DMS153 treated with DMSO at 0.1 percent for 48 hours (cell line): ENCODE data around the gene SNTA1.
"Not testable (repeated sequence)": the region's sequence is repeated elsewhere in the genome, so short reads cannot be mapped to it uniquely, and the experiment has no call there.

ENCODE experiments used
- DNase-seq: peaks from one replicate; lab custom pipeline; 2025; ENCODE audit not compliant: unreplicated experiment; lab: John Stamatoyannopoulos, UW

Gene SNTA1

DNA sequence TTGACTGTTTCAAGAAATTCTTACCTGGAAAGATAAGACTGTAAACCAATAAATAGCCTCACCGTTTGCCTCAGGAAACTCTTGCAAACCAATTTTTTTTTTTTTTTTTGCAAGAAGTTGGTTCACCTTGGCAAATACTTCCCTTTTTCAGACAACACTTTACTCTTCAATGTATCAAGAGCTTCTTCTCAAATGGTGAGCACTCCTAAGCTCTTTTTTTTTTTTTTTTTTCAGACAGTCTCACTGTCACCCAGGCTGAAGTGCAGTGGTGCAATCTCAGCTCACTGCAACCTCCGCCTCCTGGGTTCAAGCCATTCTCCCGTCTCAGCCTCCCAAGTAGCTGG is 22.7 kb upstream of the SNTA1 start:
- DNase-seq: no peak

DNA sequence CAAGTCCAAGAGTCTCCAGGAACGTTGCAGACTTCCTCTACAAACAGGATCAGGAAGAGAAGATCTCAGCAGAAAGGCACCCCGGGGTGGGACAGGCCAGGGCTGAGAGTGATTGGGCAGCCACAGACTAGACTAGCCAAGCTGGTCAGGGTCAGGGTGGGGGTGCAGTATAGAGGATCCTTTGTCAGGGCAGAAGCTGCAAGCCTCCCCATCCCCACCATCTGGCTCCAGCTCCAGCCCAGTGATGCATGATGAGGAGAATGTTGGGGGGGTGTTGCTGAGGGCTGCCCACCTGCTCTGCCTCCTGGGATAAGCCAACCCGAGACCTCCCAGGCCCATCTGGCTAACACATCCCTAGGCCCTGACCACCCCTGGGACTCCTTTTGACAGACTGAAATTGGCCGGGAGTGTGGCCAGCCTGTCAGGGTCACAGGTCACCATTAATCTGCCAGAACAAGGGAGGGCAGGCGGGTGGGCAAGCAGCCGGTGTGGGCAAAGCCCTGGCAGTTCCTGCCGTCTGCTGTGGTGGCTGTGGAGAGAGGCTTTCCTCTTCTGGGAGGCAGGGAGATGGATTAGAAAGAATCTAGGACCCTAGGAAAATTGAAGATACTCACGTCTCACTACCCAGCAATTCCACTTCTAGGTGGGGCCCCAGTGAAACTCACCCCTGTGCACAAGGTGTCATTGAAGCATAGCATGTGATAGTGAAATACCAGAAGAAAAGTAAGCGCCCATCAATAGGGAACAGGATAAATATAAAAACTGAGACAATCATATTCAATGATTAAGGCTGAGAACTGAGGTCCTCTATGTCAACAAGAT is 22.1 kb upstream of the SNTA1 start:
- DNase-seq: no peak

DNA sequence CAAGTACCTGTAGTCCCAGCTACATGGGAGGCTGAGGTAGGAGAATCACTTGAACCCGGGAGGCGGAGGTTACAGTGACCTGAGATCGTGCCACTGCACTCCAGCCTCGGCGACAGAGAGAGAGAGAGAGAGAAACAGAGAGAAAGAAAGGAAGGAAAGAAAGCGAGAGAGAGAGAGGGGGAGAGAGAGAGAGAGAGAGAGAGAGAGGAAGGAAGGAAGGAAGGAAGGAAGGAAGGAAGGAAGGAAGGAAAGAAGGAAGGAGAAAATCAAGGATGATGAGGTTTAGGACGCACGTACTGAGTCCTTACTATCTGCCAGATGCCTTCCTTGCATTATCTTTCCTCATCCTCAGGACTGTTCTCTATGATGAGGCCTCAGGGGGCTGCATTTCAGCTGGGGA is 21.2 kb upstream of the SNTA1 start:
- DNase-seq: not testable (repeated sequence)

DNA sequence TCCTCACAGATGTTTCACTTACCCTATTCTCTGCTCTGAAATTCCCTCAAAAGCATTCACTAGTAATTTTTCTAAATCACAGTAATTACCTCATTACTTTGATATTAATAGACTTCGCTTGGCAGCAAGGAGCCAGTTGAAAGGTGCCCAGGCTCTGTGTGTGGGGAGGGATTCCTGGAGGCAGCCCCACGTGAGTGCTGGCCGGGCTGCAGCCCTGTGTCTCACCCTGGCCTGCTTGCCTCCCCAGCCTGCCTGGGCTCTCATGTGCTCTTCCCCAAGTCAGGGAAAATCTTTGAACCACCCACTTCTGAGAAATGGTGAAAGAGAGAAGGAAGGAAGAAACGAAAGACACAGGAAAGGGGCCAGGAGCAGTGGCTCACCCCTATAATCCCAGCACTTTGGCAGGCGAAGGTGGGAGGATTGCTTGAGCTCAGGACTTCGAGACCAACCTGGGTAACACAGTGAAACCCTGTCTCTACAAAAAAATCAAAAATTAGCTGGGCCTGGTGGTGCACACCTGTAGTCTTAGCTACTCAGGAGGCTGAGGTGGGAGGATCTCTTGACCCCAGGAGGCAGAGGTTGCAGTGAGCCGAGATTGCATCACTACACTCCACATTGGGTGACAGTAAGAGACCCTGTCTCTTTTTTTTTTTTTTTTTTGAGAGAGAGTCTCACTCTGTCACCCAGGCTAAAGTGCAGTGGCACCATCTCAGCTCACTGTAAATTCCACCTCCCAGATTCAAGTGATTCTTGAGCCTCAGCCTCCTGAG is 20.0 kb upstream of the SNTA1 start:
- DNase-seq: no peak

- no peak for DNase-seq
These were observed 17.1 kb upstream of the SNTA1 start for GRCh38 chr20:33460711-33461110.

- no peak for DNase-seq
These were observed 16.0 kb upstream of the SNTA1 start for GRCh38 chr20:33459599-33459998.

DNA sequence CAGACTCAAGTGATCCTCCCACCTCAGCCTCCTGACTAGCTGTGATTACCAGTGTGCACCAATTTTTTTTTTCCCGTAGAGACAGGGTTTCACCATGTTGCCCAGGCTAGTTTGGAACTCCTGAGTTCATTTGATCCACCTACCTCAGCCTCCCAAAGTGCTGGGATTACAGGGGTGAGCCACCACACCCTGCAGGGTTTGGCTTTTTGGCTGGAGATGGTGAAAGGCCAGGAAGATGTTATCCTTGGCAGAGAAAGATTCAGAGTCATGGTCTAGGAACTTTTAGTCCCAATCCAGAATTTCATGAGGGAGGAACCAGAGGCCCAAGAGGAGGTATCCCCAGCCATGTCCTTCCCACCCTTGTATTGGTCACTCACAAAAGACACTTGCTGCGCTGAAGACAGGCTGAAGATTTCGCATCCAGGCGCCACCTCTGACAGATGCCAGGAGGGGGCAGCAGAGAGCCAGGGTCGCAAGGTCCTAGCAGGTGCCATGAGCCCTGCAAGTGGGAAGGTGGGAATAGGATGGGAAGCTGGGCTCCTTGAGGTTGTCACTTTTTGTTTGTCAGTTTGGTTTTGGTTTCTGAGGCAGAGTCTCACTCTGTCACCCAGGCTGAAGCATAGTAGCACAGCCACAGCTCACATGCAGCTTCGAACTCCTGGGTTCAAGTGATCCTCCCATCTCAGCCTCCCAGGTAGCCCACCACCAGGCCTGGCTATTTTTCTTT is 13.5 kb upstream of the SNTA1 start:
- DNase-seq: peak; percentile 81

GRCh38 chr20:33450867-33451266 is 7.3 kb upstream of the SNTA1 start:
- no peak for DNase-seq

- no peak for DNase-seq
These were observed 2.5 kb upstream of the SNTA1 start for GRCh38 chr20:33445881-33446625.

DNA sequence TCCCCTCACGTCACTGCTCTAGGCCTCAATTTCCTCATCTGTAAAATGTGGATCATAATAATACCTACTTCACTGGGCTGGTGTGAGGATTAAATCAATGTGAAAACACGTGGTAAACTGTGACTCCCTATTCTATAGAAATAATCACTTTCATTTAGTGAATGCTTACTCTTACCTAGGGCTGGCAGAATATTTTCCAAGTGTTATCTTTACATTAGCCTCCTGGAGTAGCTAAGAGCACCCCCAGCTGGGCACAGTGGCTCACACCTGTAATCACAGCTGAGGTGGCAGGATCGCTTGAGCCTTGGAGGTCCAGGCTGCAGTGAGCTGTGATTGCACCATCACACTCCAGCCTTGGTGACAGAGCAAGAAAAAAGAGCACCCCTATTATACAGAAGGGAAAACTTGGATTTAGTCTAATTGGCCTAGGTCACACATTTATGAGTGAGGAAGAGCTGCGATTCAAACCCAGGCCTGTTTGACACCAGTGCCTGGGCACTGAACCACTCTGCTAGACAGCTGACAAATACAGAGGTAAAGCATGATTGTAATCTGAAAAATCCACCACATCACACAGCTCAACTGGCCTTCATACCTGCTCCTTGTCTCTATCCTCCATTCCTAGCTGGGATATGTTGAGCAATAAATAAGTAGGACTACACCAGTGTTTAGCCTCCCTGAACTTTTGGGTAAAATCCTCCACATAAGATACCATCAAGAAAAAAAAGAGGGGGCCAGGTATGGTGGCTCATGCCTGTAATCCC is 1.4 kb upstream of the SNTA1 start:
- DNase-seq: no peak

GRCh38 chr20:33443006-33443511 is 504 bp downstream of the SNTA1 start:
- DNase-seq: no peak

GRCh38 chr20:33442136-33443005 is 1.2 kb downstream of the SNTA1 start:
- no peak for DNase-seq

DNA sequence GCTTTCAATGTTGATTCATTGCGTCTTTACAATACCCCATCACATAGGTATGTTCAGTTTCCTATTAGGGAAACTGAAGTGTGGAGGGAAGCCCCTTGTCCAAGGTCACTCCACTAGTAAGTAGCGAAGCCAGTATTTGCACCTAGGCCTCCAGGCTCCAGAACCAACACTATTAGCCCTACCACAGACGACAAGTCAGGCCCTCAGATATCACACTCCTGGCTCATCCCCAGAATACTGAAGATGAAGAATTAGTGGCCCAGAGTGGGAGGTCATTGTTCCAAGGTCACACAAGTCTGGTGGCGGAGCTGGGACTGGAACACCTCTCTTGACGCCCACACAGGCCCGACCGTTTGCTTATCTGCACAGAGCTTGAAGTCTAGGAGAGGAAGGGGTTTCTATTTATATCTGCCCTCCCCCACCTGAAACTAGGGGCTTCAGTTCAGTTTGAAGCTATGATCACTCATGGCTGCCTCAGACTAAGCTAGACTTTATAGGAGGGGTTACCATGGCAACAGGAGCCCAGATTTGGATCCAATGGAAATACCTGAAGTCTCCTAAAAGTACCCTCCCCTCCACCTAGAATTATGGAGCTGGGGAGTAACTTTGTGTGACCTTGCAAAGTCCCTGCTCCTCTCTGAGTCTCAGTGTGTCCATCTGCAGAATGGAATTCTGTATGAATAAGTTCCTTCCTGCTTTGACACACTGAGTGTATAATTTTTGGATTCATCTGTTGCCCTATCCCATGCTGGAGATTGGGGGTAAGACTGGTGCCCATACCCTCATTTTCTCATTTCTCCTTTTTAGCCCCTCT is 2.2 kb downstream of the SNTA1 start:
- DNase-seq: no peak

DNA sequence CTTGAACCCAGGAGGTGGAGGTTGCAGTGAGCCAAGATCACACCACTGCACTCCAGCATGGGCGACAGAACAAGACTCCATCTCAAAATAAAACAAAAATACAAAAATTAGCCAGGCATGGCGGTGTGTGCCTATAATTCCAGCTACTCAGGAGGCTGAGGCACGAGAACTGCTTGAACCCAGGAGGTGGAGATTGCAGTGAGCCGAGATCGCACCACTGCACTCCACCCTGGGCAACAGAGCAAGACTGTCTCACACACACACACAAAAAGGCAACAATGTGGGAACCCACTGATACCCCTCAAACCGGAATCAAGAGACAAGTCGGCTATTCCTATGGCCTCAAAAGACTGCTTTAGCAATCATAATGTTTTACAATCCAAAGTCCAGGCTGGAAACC is 3.0 kb downstream of the SNTA1 start:
- not testable (repeated sequence) for DNase-seq

- DNase-seq: no peak
These were observed 5.1 kb downstream of the SNTA1 start for GRCh38 chr20:33438481-33438880.

GRCh38 chr20:33437141-33437911 is 6.2 kb downstream of the SNTA1 start:
- no peak for DNase-seq

DNA sequence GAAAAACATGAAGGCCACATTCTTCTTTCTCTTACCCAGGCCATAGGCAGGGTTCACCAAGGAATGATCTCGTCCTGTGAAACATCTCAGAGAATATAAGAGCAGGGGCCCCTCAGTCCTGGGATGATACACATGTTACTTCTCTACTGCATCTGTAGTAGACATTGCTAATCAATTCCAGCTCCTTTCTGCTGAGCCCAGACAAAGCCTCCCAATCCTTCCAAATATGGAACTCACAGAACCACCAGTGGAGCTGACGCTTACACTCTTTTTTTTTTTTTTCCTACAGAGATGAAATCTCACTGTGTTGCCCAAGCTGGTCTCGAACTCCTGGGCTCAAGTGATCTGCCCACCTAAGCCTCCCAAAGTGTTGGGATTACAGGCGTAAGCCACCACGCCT is 9.1 kb downstream of the SNTA1 start:
- no peak for DNase-seq
